Small intestine (tissue), 7 donors: Measurements from ENCODE around the gene MNX1. TPM values are rescaled to one million over a fixed set of nuclear protein-coding genes. Genes with fewer than 3 reads are reported as not detected.

ENCODE experiments used
- DNase-seq, 2 donors: peaks; one replicate each; pipeline versions ENCODE4 v3.0.0 to v3.0.0-alpha.2; 2013
- FAIRE-seq: peaks from 2 replicates; lab custom pipeline; 2012; peaks lifted over from hg19 to GRCh38; lab: Jason Lieb, UNC
- H3K27ac ChIP-seq, 3 donors: one replicate each; pipeline ENCODE4 v1.5.1; 2013; ENCODE audit warnings: low read length in 2 of 3, mild to moderate bottlenecking in 2 of 3, control low read depth in 1 of 3, inconsistent platforms in 1 of 3, low read depth in 1 of 3, moderate library complexity in 1 of 3
- H3K27me3 ChIP-seq, 3 donors: one replicate each; pipeline ENCODE4 v1.6.1; 2013; ENCODE audit warnings: low read length in 3 of 3, inconsistent platforms in 1 of 3; ENCODE audit not compliant: control insufficient read depth in 3 of 3, insufficient read depth in 3 of 3
- H3K36me3 ChIP-seq, 3 donors: one replicate each; pipeline ENCODE4 v1.6.1; 2013; ENCODE audit warnings: low read length in 3 of 3, inconsistent platforms in 1 of 3, low read depth in 1 of 3, mild to moderate bottlenecking in 1 of 3, moderate library complexity in 1 of 3; ENCODE audit not compliant: control insufficient read depth in 3 of 3, insufficient read depth in 2 of 3
- H3K4me1 ChIP-seq, 3 donors: one replicate each; pipeline ENCODE4 v1.6.1; 2013; ENCODE audit warnings: low read length in 2 of 3, inconsistent platforms in 1 of 3, low read depth in 1 of 3, mild to moderate bottlenecking in 1 of 3, moderate library complexity in 1 of 3; ENCODE audit not compliant: control insufficient read depth in 3 of 3, insufficient read depth in 2 of 3
- H3K4me3 ChIP-seq, 3 donors: one replicate each; pipeline ENCODE4 v1.5.1; 2013; ENCODE audit warnings: low read length in 3 of 3, control low read depth in 1 of 3, inconsistent platforms in 1 of 3, low read depth in 1 of 3, mild to moderate bottlenecking in 1 of 3, moderate library complexity in 1 of 3
- H3K9me3 ChIP-seq, 2 donors: one replicate each; pipeline ENCODE4 v1.6.1; 2013; ENCODE audit warnings: low read depth in 1 of 2, low read length in 1 of 2; ENCODE audit not compliant: control insufficient read depth in 2 of 2, insufficient read depth in 1 of 2
- whole genome bisulfite sequencing, 3 donors: extraction: QIAGEN DNeasy Blood & Tissue Kit; methylation state at CpG; one replicate each; pipeline ENCODE4 v1.1.7; 2013; 5-methylcytosine and 5-hydroxymethylcytosine counted together
- polyA plus RNA-seq, 4 donors: library from polyadenylated mRNA; stranded (reverse) in 3 of 4; unstranded in 1 of 4; fragments of 200-250 nt in 3 of 4; fragments of 120-200 nt in 1 of 4; gene quantifications; one replicate each; pipeline versions ENCODE4 v1.2.1 to v1.2.3, GENCODE V29; 2013
- donor health status: healthy with polysubstance abuse.
- donor health status: control.
- donor health status: control.
- donor health status: Bipolar disorder and iron deficiency.
- donor health status: healthy.

MNX1 gene
- polyA plus RNA-seq, 4 donors, result 3.5 to 17.3 (median 9.2) TPM

GRCh38 chr7:156998988-156999957 lies 11.2 kb downstream of the MNX1 start:
- Histone ChIP-seq H3K36me3 (peaks cover 0 to 6% (median 0%) of the 10 kb centered on the region in 3 donors), H3K27me3 (peaks cover 0 to 30% (median 23%) of the 10 kb centered on the region in 3 donors), H3K4me3 (peak overlapping the region; percentile 34 to 86 (median 54)), H3K9me3 (peaks cover 0 to 7% of the 10 kb centered on the region in 2 donors), H3K4me1 (peaks cover 6 to 29% (median 6%) of the 10 kb centered on the region in 3 donors), H3K27ac (peak overlapping the region; percentile 34 to 60 (median 43))
- no peak for FAIRE-seq
- WGBS, 3 donors, result 3 to 11% (median 9%) methylated on average over 43 to 57 of the region's 57 CpGs
- DNase-seq, result peak; percentile 63 to 66

GRCh38 chr7:156994417-156994816 lies 16.0 kb downstream of the MNX1 start:
- Histone ChIP-seq H3K27me3 (peaks cover 0 to 7% (median 1%) of the 10 kb centered on the region in 3 donors), H3K4me3 (no peak overlapping the region), H3K36me3 (peaks cover 0 to 9% (median 0%) of the 10 kb centered on the region in 3 donors), H3K4me1 (peaks cover 0 to 7% (median 0%) of the 10 kb centered on the region in 3 donors), H3K9me3 (peaks cover 0 to 4% of the 10 kb centered on the region in 2 donors), H3K27ac (no peak overlapping the region)
- FAIRE-seq (no peak), DNase-seq (no peak)
- WGBS, 3 donors, result 76 to 78% (median 78%) methylated on average over 8 of the region's 8 CpGs

DNA sequence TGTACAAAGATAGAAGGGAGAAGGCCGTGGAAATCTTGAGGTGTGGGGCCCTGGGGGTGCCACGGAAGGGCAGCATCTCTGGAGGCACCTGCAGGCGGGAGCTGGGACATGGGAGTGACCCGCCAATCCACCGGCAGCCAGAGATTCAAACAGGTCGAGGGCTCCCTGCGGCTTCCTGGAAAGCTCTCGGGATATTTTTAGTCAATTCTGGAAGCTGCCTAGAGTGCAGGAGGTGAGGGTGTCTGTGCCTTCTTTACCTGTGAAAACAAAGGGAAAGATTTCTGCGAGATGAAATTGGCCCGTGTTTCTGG lies 16.6 kb downstream of the MNX1 start:
- DNase-seq (peak in 1 of 2 donors; percentile 45), FAIRE-seq (no peak)
- H3K9me3 ChIP-seq, result peaks cover 0 to 4% of the 10 kb centered on the region in 2 donors
- no peak overlapping the region for H3K4me3 ChIP-seq
- H3K27me3 ChIP-seq, result peaks cover 0 to 7% (median 0%) of the 10 kb centered on the region in 3 donors
- H3K4me1 ChIP-seq, result peaks cover 0 to 2% (median 0%) of the 10 kb centered on the region in 3 donors
- WGBS, 3 donors, result 14 to 55% (median 31%) methylated on average over 10 of the region's 10 CpGs
- H3K36me3 ChIP-seq, result peaks cover 0 to 10% (median 0%) of the 10 kb centered on the region in 3 donors
- H3K27ac ChIP-seq, result no peak overlapping the region

- DNase-seq, result peak; percentile 50 to 73
- no peak for FAIRE-seq
- WGBS, 3 donors, result 29 to 42% (median 34%) methylated on average over 32 of the region's 32 CpGs
- Histone ChIP-seq H3K36me3 (peaks cover 0 to 13% (median 0%) of the 10 kb centered on the region in 3 donors), H3K27ac (no peak overlapping the region), H3K4me3 (no peak overlapping the region), H3K9me3 (peaks cover 0 to 4% of the 10 kb centered on the region in 2 donors), H3K4me1 (no peaks in the 10 kb centered on the region), H3K27me3 (peaks cover 0 to 7% (median 0%) of the 10 kb centered on the region in 3 donors)
These were observed 17.2 kb downstream of the MNX1 start for GRCh38 chr7:156993021-156993924.

- H3K36me3 ChIP-seq, result peaks cover 0 to 13% (median 0%) of the 10 kb centered on the region in 3 donors
- H3K4me1 ChIP-seq, result no peaks in the 10 kb centered on the region
- no peak for FAIRE-seq
- no peaks in the 10 kb centered on the region for H3K9me3 ChIP-seq
- 90 to 94% (median 93%) methylated on average over 25 of the region's 25 CpGs for WGBS, 3 donors
- no peak overlapping the region for H3K27ac ChIP-seq
- H3K27me3 ChIP-seq, result no peaks in the 10 kb centered on the region
- no peak for DNase-seq
- no peak overlapping the region for H3K4me3 ChIP-seq
These were observed 20.5 kb downstream of the MNX1 start for GRCh38 chr7:156989766-156990535.

DNA sequence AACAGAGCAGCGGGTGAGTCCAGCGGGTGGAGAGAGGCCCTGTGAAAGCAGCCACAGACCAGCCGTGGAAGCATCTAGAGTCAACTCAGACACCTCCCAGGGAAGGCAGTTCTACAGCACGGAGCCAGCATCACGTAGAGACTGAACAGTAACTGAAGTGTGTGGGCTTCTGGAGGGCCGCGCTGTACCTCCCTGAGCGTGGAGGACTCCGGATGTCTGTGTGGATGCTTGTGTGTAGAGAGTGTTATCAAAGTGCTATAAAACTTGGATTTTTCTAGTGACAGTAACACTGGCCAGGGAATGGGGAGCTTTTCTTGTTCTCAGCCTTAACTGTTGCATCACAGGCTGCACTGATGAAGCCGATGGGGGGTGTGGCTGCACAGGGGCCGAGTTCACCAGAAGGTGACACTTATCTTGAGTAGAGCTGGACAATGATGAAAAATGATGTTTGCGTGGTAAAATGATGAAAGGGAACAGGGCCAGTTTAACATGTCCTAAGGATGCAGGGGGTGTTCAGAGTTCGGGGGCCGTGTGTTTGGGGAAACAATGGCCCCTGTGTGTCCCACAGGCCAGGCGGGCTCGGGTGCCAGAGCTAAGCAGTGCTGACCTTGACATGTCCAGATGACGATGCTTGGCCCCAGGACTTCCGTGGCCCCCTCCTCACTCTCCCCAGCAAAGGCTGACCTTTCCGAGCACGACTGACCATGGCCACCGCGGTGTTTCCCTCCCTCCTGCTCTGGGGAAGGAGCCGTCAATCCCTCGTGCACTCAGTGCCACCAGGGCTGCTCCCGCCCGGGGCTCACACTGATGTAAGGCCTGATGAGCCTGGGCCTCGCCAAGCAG lies 21.9 kb downstream of the MNX1 start:
- H3K27ac ChIP-seq, result no peak overlapping the region
- no peak for DNase-seq
- peaks cover 0 to 13% (median 0%) of the 10 kb centered on the region in 3 donors for H3K36me3 ChIP-seq
- no peak overlapping the region for H3K4me3 ChIP-seq
- no peak for FAIRE-seq
- WGBS, 3 donors, result 82 to 89% (median 85%) methylated on average over 27 of the region's 27 CpGs
- no peaks in the 10 kb centered on the region for H3K9me3 ChIP-seq
- H3K27me3 ChIP-seq, result no peaks in the 10 kb centered on the region
- H3K4me1 ChIP-seq, result no peaks in the 10 kb centered on the region

DNA sequence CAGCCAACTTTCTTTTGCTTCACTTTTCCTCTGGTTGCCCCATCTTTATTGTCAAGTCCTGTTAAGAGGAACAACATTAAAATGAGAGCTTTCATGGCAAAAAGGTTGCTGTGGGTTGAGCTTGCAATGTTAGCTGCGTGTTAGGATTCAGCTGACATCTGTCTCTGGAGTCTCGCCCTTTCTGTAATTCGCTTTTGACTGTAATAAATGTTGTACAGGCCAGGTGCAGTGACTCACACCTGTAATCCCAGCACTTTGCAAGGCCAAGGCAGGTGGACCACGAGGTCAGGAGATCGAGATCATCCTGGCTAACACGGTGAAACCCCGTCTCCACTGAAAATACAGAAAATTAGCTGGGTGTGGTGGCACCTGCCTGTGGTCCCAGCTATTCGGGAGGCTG lies 24.1 kb downstream of the MNX1 start:
- FAIRE-seq (no peak), DNase-seq (peak in 1 of 2 donors; percentile 43)
- Histone ChIP-seq H3K36me3 (peaks cover 0 to 15% (median 0%) of the 10 kb centered on the region in 3 donors), H3K27me3 (no peaks in the 10 kb centered on the region), H3K4me1 (no peaks in the 10 kb centered on the region), H3K27ac (no peak overlapping the region), H3K9me3 (no peaks in the 10 kb centered on the region), H3K4me3 (no peak overlapping the region)
- WGBS, 3 donors, result 19 to 72% (median 47%) methylated on average over 8 of the region's 8 CpGs
